Stimulated activated naive CD4-positive, alpha-beta T cell treated with Interleukin-2 at 50 U/mL for 16 hours (primary cell): ENCODE data around the gene WDR37.
"Not testable (repeated sequence)": the region's sequence is repeated elsewhere in the genome, so short reads cannot be mapped to it uniquely, and the experiment has no call there.

Source experiments
- DNase-seq: peaks from one replicate; lab custom pipeline; 2025; lab: John Stamatoyannopoulos, UW

WDR37 gene

GRCh38 chr10:1153251-1153763 lies 97.1 kb downstream of the WDR37 start:
- DNase-seq, result no peak

- DNase-seq, result no peak
These were observed 97.7 kb downstream of the WDR37 start for GRCh38 chr10:1153805-1154351.

- DNase-seq, result no peak
These were observed 98.5 kb downstream of the WDR37 start for GRCh38 chr10:1154531-1155295.

GRCh38 chr10:1155791-1156615 lies 99.8 kb downstream of the WDR37 start:
- DNase-seq, result no peak

GRCh38 chr10:1156616-1156886 lies 100.4 kb downstream of the WDR37 start:
- no peak for DNase-seq

- no peak for DNase-seq
These were observed 100.9 kb downstream of the WDR37 start for GRCh38 chr10:1156921-1157614.

- no peak for DNase-seq
These were observed 101.4 kb downstream of the WDR37 start for GRCh38 chr10:1157615-1157933.

GRCh38 chr10:1158066-1158465 lies 101.9 kb downstream of the WDR37 start:
- no peak for DNase-seq

- DNase-seq, result not testable (repeated sequence)
These were observed 102.4 kb downstream of the WDR37 start for GRCh38 chr10:1158536-1158935.

- no peak for DNase-seq
These were observed 103.2 kb downstream of the WDR37 start for GRCh38 chr10:1159131-1160061.

- DNase-seq, result no peak
These were observed 104.6 kb downstream of the WDR37 start for GRCh38 chr10:1160561-1161314.

- not testable (repeated sequence) for DNase-seq
These were observed 105.1 kb downstream of the WDR37 start for GRCh38 chr10:1161315-1161673.

GRCh38 chr10:1162481-1163203 lies 106.5 kb downstream of the WDR37 start:
- DNase-seq, result no peak

- DNase-seq, result no peak
These were observed 107.0 kb downstream of the WDR37 start for GRCh38 chr10:1163204-1163660.

GRCh38 chr10:1163831-1164230 lies 107.6 kb downstream of the WDR37 start:
- no peak for DNase-seq

- DNase-seq, result no peak
These were observed 110.1 kb downstream of the WDR37 start for GRCh38 chr10:1166101-1166827.

- DNase-seq, result no peak
These were observed 110.7 kb downstream of the WDR37 start for GRCh38 chr10:1166828-1167275.

- DNase-seq, result no peak
These were observed 112.6 kb downstream of the WDR37 start for GRCh38 chr10:1168763-1169162.

- DNase-seq, result no peak
These were observed 113.2 kb downstream of the WDR37 start for GRCh38 chr10:1169186-1169885.
